Tibial nerve (tissue), 3 donors: ENCODE results near the gene EFCAB6.

Experiments
- POLR2A ChIP-seq, 2 donors: fragments of 450-650 bp; IDR thresholded peaks; one replicate each; pipeline ENCODE4 v1.6.1; 2017; ENCODE audit warnings: antibody characterized with exemption in 2 of 2, mild to moderate bottlenecking in 2 of 2, moderate library complexity in 2 of 2
- TF ChIP-seq, protein P1 (sequence below), 5 experiments: fragments of 200-600 bp in 3 of 5; fragments of 450-650 bp in 2 of 5; sonication (generic) in 3 of 5; IDR thresholded peaks; one replicate each; pipeline ENCODE4 v1.5.1; 2016 to 2019; ENCODE audit warnings: antibody characterized with exemption in 5 of 5, mild to moderate bottlenecking in 3 of 5, moderate library complexity in 2 of 5

DNA sequence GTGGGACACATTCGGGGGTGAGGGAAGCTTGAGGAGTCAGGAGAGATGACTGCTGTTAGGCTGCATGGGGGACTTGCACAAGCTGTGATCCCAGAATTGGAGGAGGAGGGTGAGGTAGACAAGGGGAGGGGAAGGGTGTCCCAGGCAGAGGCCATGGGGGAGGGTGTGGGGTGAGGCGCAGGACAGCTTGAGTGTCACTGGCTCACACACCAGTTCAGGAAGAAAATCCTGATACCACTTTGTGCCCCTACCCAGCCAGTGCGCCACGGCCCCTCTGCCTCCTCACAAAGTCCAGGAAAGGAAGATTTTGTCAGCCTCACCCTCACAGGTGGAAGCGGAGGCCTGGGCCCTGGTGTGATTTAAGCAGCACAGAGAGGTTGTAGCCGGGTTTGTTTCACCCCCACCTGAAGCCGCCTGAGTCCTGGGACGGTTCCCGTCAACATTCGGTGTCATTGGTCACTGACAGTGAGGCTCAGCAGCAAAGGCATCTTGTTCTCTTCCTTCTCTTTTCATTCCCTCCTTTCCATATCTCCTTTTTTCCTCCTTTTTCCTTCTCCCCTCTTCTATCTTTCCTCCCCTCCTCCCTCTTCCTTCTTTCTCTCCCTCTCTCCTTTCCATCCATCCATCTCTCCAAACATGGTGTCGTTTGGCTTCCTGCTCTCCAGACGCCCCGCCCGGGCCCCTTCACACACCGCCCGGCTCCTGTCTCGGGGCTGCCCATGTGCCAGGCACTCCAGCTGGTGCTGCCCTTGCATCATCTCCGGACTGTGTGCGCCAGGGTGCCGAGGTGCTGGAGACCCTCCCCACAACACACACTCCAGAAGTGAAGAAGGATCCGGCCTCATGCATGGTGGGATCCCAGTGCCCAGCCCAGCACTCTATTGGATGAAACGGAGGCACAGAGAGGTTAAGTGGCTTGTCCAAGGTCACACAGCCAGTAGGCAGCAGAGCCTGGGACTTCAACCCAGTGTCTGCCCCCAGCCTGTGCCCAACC is 311.0 kb downstream of the EFCAB6 start:
- TF ChIP-seq, protein P1, sequence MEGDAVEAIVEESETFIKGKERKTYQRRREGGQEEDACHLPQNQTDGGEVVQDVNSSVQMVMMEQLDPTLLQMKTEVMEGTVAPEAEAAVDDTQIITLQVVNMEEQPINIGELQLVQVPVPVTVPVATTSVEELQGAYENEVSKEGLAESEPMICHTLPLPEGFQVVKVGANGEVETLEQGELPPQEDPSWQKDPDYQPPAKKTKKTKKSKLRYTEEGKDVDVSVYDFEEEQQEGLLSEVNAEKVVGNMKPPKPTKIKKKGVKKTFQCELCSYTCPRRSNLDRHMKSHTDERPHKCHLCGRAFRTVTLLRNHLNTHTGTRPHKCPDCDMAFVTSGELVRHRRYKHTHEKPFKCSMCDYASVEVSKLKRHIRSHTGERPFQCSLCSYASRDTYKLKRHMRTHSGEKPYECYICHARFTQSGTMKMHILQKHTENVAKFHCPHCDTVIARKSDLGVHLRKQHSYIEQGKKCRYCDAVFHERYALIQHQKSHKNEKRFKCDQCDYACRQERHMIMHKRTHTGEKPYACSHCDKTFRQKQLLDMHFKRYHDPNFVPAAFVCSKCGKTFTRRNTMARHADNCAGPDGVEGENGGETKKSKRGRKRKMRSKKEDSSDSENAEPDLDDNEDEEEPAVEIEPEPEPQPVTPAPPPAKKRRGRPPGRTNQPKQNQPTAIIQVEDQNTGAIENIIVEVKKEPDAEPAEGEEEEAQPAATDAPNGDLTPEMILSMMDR (IDR thresholded peaks at IDR 0.05) = no peak
- no peak for TF ChIP-seq POLR2A (IDR thresholded peaks at IDR 0.05)
